ENCODE results near the gene GADD45A. TPM values are rescaled to one million over a fixed set of nuclear protein-coding genes. Genes with fewer than 3 reads are reported as not detected.
A peak's percentile ranks its signal among the peaks of the same experiment; 100 is the strongest.

Gene GADD45A
- total RNA-seq, 1 donor, result 54.8 TPM

GRCh38 chr1:67705735-67706453, 20.9 kb downstream of the GADD45A start:
- TF ChIP-seq CTCF (IDR thresholded peaks at IDR 0.05; ENCODE audit: insufficient read depth, low read depth, low read length), result no peak
- no peak for DNase-seq (ENCODE audit: low read depth)
- no peak overlapping the region for H3K4me3 ChIP-seq (ENCODE audit: low read depth, low read length)

DNA sequence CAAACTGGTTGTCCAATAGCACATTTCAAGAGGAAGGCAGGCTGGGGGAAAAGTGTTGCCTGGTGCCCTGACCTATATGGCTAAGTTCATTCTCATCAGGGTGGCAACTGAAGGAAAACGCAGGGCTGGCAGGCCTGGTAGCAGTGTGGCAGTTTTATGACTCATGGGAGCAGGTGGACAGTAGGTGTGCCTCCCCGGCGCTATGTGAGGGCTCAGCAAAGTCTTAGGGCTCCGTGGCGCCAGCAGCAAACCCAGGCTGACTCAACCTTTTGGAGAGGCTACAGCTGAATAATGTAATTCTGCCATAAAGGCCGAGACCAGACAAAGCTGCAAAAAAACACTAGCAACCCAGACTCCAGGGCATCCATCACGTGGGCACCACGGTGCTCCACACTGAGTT, 23.6 kb downstream of the GADD45A start:
- H3K4me3 ChIP-seq (ENCODE audit: low read depth, low read length), result no peak overlapping the region
- no peak for DNase-seq (ENCODE audit: low read depth)
- TF ChIP-seq CTCF (IDR thresholded peaks at IDR 0.05; ENCODE audit: insufficient read depth, low read depth, low read length), result no peak

- H3K4me3 ChIP-seq (ENCODE audit: low read depth, low read length), result no peak overlapping the region
- TF ChIP-seq CTCF (IDR thresholded peaks at IDR 0.05; ENCODE audit: insufficient read depth, low read depth, low read length), result no peak
- DNase-seq (ENCODE audit: low read depth), result no peak
Measured at GRCh38 chr1:67710417-67710816, 25.4 kb downstream of the GADD45A start.

DNA sequence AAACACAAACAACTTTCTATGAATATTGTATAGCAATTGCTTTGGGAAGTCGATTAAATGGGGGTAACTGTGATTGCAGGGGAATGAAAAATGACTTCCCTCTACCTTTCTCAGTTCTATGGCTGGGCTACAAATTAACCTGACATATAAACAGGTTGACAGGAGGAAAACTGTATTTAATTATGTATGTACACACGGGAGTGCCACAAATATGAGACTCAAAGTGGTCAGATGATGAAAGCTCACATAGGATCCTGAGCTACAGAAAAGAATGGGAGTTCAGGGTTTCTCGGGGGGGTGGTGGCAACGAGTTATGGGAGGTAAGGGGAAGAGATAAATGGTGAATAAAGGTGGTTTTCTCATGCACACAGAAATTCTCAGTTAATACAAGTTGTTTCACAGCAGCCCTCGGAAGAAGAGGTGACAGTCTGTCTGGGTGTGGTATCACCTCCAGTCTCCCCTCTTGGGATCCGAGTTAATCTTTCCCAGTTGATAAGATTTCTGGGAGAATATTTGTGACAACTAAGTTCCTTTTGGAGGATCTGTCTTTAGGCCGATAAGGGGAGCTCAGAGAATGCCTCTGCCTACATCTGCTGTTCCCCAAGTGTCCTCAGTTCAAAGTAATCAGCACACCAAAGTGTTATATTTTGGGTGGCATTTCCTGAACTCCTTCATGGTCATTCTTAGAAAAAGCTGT, 26.3 kb downstream of the GADD45A start:
- no peak for TF ChIP-seq CTCF (IDR thresholded peaks at IDR 0.05; ENCODE audit: insufficient read depth, low read depth, low read length)
- DNase-seq (ENCODE audit: low read depth), result no peak
- H3K4me3 ChIP-seq (ENCODE audit: low read depth, low read length), result no peak overlapping the region

DNA sequence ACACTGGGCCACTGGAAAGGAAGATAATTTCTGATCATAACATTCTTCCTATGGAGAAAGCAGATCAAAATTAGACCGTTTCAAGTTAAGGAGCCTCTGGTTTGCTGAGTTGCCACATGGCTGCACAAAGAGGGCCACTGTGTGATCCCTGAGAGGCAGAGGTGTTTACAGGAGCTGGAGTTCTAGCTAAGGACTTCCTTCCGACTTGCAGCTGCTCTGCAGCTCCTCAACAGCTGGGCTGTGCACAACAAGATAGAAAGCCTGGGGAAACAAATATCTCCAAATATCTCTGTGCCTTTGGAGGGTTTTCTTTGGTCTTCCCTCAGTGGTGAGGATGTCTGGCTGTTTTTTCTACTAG, 26.8 kb downstream of the GADD45A start:
- no peak overlapping the region for H3K4me3 ChIP-seq (ENCODE audit: low read depth, low read length)
- no peak for DNase-seq (ENCODE audit: low read depth)
- no peak for TF ChIP-seq CTCF (IDR thresholded peaks at IDR 0.05; ENCODE audit: insufficient read depth, low read depth, low read length)

DNA sequence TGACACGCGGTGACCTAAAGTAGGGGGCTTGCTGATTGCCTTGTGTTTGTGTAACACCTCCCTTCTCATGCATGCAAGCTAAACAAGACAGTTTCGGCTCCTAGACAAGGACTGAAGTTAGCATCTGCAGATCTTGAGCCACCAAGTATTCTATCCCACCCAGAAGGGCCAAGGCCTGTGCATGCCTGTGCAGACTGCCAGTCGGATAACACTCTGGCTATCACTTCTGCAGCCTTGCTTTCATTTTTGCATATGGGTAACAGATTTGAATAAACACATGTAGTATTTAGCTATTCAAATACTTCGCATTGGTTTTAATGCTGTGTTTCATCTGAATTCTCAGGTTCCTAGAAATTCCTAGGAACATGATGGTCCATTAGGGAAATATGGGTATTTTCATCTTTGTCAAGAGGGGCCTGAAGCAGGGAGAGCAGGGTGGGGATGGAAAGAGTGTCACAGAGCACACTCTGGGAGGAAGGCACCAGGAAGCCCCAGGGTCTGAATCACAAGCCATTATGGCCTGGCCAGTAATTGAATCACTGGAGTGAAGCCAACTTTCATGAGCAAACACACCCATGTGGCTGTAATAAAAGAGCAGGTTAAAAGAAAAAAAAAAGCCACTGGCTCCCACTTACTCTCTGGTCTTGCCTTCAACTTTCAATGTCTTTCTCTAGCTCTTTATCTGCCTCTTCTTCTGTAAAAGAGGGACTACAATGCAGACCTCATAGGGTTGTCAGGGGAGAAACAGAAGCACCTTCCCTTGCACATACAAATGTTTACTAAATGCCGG, 28.3 kb downstream of the GADD45A start:
- H3K4me3 ChIP-seq (ENCODE audit: low read depth, low read length), result no peak overlapping the region
- peak; percentile 75 for DNase-seq (ENCODE audit: low read depth)
- no peak for TF ChIP-seq CTCF (IDR thresholded peaks at IDR 0.05; ENCODE audit: insufficient read depth, low read depth, low read length)

Data from fibroblast of villous mesenchyme (primary cell).